Activated CD8-positive, alpha-beta memory T cell treated with anti-CD3 and anti-CD28 coated beads for 36 hours (primary cell): ENCODE results near the gene KCNJ6. TPM values are rescaled to one million over a fixed set of nuclear protein-coding genes. Genes with fewer than 3 reads are reported as not detected.

ENCODE experiments used
- CTCF ChIA-PET: fragments of 350-600 bp; sonication (Branson Sonifier 250); formaldehyde crosslinking; loops from one replicate; lab custom pipeline; 2021; ENCODE audit warnings: antibody characterized with exemption; lab: Charles Lee
- POLR2A ChIA-PET: fragments of 350-600 bp; sonication (Branson Sonifier 250); formaldehyde crosslinking; loops from one replicate; lab custom pipeline; 2021; ENCODE audit warnings: antibody characterized with exemption; lab: Charles Lee
- total RNA-seq, 2 experiments: library from RNA; stranded (reverse); gene quantifications; one replicate each; pipeline ENCODE4 v1.2.3, GENCODE V29; 2021

KCNJ6 gene
- total RNA-seq, 2 experiments from 2014 or later: not detected

DNA sequence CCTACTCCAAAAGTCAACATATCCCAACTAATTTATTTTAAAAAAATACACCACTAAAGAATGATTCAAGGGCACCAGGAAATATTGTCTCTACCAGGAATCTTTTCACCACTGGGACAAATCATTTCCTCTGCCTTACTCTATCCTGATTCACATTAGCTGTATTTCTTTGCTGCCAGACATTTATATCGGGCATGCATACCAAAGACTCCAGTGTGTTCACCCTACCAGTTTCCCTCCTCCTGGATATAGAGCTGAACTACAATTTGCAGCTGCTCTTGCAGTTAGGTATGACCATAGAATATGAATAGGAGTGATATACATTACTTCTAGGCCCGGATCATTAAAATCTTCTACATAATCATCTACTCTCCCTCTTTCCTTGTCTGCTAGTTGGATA, 7.6 kb downstream of the KCNJ6 start:
- ChIA-PET POLR2A (no interaction called here), CTCF (no interaction called here)

- ChIA-PET CTCF (no interaction called here), POLR2A (no interaction called here)
Observed at GRCh38 chr21:37907076-37907475, 9.2 kb downstream of the KCNJ6 start.

GRCh38 chr21:37905291-37905690, 11.0 kb downstream of the KCNJ6 start:
- CTCF ChIA-PET: no interaction called here
- POLR2A ChIA-PET: no interaction called here

DNA sequence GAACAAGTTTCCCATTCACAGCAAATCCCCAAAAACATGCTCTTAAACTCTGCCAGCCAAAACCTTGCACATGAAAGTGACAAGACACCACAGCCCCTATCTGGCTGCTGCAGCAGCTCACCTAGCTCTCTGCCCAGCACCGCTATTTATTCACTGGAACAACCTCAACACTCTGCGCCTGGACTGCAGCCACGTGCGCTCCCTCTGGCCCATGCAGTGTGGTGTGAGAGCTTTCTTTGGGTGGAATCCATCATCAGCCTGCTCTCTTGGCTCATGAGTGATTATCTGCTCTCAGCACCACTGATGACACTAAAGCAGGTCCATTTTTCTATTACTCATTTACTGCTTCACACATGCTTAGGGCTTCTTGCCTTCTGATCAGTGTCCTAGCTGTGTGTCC, 11.4 kb downstream of the KCNJ6 start:
- POLR2A ChIA-PET: no interaction called here
- CTCF ChIA-PET: no interaction called here

GRCh38 chr21:37903396-37903795, 12.9 kb downstream of the KCNJ6 start:
- CTCF ChIA-PET: no interaction called here
- POLR2A ChIA-PET: no interaction called here

DNA sequence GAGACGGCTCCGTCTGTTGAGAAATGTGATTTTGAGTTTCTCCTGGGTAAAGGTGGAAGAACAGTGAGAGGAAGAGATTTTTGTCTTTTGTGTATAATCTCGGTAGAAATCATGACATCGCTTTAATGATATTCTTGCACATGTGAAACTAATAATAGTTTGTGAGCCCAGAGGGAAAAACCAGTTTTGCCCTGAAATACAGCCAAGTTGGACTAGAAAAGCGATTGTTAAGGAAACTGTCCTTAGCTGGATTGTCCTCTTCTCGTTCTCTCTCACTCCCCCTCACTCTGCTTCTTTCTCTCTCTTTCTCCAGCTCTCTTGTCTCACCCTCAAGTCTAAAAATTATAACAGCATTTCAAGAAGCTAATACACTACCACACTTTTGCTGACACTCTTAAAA, 17.1 kb downstream of the KCNJ6 start:
- CTCF ChIA-PET: no interaction called here
- POLR2A ChIA-PET: no interaction called here

DNA sequence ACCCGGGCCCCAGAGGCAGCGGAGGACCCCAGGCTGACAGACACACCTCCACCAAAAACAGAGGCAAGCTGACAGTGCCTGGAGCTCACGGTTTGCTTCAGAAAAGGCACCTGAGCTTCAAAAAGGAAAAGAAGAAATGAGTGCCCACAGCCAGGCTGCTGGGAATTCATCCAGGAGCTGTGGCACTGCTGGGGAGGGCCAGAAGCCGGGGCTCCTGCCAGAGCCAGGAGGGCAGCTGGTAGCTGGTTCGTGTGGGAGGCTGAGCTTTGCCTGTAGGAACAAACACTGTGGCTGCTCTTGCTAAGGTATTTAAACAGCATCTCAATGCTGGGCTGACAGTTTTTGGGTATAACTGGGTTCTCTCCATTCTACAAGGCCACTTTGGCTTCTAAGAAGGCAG, 19.5 kb downstream of the KCNJ6 start:
- POLR2A ChIA-PET: no interaction called here
- CTCF ChIA-PET: no interaction called here

DNA sequence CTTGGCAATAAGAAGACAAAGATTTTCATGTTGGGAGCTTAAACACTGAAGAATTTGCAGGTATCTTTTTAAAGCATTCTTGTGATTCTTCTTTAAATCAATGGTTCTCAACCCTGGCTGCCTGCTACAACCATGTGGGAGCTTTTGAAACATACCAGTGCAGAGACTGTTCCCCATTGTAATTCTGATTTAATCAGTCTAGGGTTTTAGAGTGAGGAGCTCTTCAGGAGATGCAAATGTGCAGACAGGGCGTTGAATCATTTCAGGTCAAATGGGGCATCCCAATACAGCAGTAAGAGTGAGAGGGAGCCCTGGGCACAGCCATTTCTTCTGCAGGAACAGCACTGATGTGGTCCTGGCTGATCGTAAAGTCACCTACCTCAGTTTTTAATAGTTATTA, 24.3 kb downstream of the KCNJ6 start:
- POLR2A ChIA-PET: no interaction called here
- CTCF ChIA-PET: no interaction called here

DNA sequence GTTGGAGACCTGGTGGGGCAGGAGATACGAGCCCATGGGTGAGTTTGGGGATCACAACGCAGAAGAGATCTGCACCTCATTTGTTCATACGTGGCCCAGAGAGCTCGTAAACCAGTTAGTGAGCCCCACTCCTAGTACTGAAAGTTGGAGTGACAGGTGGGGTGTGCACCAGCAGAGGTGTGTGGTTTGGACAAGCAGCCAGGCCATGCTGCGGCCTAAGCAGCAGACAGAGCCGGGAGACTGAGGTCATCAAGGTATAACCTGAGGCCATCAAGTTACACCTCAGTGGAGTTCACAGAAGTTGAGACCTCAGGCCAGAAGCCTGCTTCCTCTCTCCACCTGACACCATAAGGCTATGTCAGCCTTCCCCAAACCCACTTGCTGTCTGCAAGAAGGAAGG, 27.6 kb downstream of the KCNJ6 start:
- ChIA-PET CTCF (no interaction called here), POLR2A (no interaction called here)

DNA sequence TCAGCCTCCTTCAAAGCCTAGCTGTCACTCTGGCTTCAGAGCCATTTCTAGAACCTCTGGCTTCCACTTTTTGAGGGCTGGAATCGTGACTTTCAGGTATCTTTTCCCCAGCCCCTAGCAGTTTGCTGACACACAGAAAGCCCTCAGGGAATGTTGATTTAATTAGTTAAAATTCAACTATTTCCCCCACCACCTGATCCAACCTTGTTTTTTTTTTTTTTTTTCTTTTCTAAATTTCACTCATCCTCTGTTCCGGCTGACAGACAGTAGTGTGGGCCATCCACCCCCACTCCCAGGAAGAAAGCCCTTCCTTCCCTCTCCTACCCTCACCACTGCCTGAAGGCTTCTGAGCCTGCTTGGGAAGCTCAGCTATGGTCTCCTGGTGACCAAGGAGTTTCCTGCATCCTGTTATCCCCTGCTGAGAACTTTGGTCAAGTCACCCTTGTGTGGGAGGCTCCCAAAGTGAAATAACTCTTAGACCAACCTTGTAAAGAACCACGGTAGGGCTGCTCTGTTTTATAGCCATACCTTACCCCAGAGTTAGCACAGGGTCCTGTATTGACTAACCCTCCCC, 29.4 kb downstream of the KCNJ6 start:
- ChIA-PET CTCF (interaction anchor here (0.7 kb wide), 1 partner anchor 266 kb away, joined by 3 read pairs; no protein-coding TSS in a partner anchor), POLR2A (no interaction called here)

DNA sequence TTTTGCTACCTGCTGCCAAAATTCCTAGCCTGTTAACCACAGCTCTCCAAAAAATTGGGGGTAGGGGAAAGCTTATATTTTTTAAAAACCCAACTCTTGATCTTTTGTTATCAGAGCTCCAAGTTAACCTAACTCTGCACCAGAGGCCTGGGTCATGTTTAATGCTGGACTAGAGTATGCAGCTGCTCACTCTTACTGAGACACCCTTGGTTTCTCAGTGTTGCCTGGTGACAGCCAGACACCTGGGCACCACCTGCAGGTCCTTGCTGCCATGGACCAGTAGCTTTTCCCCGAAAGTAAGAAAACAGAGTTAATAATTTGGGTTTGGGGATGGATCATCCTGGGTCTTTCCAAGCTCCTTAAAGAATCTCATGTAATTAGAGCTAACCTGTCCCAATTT, 30.1 kb downstream of the KCNJ6 start:
- POLR2A ChIA-PET: no interaction called here
- CTCF ChIA-PET: interaction anchor here (0.7 kb wide), 1 partner anchor 267 kb away, joined by 3 read pairs; no protein-coding TSS in a partner anchor

GRCh38 chr21:37878946-37879660, 37.2 kb downstream of the KCNJ6 start:
- POLR2A ChIA-PET: no interaction called here
- CTCF ChIA-PET: interaction anchor here (0.7 kb wide), 1 partner anchor 245 kb away, joined by 3 read pairs; no protein-coding TSS in a partner anchor

GRCh38 chr21:37877888-37878684, 38.2 kb downstream of the KCNJ6 start:
- CTCF ChIA-PET: no interaction called here
- POLR2A ChIA-PET: no interaction called here

DNA sequence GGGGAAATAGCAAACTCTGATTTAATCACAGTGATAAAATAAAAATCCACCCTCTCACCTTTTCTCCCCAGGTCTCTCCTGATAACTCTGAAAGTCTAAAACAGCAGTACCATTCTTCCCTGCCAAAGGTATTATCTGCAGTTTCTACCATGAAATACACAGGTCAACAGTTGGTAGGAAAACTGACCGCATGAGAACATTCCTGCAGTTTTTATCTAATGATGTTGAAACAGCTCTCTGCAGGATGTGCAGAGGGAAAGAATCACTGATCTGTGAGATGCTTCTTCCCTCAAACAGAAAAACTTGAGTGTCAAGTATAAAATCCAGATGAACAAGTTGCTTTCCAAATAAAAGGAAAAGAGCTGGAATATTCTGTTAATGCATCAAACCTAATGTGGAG, 39.1 kb downstream of the KCNJ6 start:
- POLR2A ChIA-PET: no interaction called here
- CTCF ChIA-PET: no interaction called here

- CTCF ChIA-PET: no interaction called here
- POLR2A ChIA-PET: no interaction called here
Observed at GRCh38 chr21:37876561-37876960, 39.7 kb downstream of the KCNJ6 start.

DNA sequence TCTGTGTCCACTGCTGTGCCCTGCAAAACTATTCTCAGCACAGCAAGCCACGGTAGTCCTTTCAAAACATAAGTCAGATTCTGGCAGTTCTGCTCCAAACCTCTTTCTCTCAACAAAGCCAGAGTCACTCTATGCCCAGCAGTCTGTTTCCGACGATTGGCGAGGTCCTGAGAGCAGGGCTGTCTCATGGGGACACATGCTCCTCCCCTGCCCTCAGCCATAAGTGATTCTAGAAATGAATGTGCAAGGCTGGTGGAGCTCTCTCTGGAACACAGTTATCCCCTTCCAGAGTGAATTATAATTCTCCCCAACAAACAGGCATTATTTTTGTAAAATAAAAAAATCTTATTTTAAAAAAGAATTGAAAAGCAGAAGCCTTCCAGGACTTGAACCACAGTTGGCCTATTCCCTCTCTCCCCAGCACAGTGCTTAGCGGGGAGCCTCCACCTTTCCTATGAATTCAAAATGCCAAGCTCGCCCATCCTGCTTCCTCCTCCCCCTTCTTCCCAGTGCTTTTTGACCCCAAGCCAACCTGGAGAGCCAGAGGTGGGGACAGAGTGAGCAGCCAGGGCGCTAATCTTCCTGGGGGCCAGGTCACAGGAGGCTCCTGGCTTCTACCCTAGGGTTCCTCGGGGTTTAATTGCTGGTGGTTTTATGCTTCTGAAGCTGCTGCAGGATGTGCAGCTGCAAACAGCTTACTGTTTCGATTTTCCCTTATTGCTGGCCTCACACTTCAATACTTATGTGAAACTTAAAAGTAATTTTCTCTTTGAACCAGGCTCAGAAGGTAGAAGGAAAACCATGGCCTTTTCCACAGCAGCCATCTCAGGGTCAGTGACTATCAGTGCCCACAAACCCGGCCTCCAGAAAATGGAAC, 41.1 kb downstream of the KCNJ6 start:
- ChIA-PET CTCF (no interaction called here), POLR2A (no interaction called here)

GRCh38 chr21:37874481-37874880, 41.8 kb downstream of the KCNJ6 start:
- ChIA-PET POLR2A (no interaction called here), CTCF (no interaction called here)

- CTCF ChIA-PET: no interaction called here
- POLR2A ChIA-PET: no interaction called here
Observed at GRCh38 chr21:37873655-37874054, 42.6 kb downstream of the KCNJ6 start.

- CTCF ChIA-PET: no interaction called here
- POLR2A ChIA-PET: interaction anchor here (0.7 kb wide), 1 partner anchor 37 kb away, joined by 3 read pairs; no protein-coding TSS in a partner anchor
Observed at GRCh38 chr21:37871121-37871862, 45.0 kb downstream of the KCNJ6 start.
